DMS53 (cell line): ENCODE data around the gene C8B.

Experiments used
- DNase-seq: peaks from one replicate; lab custom pipeline; 2025; lab: John Stamatoyannopoulos, UW

Gene C8B

DNA sequence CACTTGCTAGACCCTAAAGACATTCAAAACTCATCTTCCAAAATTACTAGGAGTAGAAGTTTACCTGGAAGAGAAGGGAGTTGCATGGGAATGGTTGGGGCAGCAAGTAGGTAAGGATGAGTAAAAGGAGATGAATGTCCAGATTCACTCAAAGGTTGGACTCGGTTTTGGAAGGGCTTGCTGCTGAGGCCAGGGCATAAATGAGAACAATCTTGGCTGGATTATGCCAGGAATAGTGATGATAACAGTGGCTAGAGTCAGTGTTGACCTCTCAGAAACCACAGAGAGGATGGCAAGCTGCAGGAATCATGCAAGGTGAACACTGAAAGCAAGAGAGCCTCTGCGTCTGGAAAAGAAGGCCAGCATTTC is 67.8 kb downstream of the C8B start:
- no peak for DNase-seq

DNA sequence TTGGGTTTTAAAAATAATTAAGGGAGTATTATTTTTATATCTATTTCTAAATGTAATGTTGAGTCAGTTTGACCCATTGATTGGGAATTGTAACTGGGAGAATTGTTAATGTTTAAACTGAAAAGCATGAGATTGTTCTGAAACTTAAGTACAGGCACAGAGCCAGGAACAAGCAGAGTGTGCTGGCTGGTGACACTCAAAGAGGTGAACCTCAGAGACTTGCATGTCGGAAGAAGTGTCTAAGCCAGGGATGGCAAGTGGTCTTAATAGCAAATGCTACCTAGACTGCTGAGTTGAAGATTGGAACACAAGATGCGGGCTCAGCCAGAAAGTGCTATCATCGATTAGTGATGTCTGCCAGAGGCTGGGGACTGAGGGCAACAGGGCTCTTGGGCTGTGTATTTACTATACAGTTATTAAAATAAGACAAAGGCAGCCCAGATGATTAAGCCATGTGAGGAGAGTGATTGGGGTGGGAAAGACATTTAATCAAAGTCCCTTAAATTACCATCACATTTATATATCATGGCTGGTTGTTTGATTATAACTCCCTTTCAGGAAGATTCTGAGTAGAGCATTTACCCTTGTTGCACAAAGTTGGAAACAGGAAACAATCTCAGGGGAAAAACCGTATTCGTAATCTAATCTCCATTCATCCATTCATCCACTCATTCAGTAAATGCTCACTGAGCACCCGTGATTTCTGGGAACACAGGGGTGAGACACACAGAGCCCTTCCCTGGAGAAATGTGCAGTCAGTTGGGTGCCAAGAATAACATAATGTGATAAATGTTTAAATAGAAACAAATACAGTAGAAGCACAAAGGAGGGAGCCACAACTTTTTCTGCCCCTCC is 68.4 kb downstream of the C8B start:
- no peak for DNase-seq

DNA sequence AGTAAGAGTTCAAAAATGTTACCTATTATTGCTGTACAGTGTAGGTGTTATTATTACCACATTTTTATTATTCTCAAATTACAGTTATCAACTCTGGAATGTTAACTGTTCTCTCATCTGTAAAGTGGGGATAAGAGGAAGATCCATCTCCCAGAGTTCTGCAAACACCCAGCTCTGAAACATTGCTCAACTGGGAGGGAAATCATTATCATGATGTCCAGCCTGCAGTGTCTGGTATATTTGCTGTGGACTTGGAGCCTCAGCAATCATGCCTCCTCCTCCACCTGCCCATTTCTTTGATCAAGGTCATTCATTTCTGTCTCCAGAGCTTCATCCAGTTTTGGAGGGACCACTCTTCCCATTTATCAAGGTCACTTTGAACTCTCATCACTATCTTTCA is 71.8 kb downstream of the C8B start:
- DNase-seq: no peak

DNA sequence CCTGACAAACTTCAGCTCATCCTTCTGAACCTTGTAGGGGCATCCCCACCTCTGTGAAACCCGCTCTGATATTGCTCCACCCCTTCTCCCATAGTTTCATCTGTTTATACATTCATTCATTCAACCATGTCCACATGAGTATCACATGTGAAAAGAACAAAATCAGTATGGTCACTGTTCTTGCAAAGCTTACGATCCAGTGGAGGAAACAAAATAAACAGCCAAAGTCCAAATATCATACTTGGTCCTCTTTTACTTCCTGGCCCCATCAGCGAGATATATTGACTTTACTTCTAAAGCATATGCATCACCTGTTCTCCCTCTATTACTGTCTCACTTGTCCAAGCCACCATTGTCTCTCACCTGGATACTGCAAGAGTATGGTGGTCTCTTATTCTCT is 75.6 kb downstream of the C8B start:
- DNase-seq: no peak

DNA sequence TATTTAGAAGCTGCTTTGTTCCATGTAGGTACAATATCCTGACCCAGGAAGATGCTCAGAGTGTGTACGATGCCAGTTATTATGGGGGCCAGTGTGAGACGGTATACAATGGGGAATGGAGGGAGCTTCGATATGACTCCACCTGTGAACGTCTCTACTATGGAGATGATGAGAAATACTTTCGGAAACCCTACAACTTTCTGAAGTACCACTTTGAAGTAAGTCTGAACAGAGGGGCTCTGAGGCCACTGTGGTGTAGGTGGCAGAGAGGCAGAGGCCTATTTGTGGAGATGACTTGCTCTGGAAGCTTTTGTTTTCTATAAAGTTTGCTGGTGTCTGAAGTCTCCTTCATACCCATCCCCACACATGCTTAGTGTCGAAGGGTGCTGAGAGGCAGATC is 84.4 kb downstream of the C8B start:
- no peak for DNase-seq

DNA sequence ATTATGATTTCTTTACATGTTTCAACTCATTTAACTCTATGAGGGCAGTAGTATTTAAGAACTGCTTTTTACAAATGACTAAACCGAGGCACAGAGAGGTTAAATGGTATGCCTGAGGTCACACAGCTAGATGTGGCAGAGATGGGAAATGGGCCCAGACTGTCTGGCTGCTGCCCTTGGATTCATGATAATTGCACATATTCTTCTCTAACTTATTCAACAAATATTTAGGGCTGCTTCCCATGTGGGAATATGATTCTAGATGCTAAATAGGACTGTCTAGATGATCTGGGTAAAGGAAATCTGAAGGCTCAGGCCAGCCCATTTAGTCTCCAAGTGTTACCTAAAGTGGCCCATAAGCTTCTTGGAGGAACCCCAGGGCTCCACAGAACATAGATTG is 85.0 kb downstream of the C8B start:
- no peak for DNase-seq
